Sigmoid colon (tissue), 4 donors: ENCODE measurements around the gene RFPL3.

Experiments used
- POLR2A ChIP-seq, 2 donors: fragments of 450-650 bp; IDR thresholded peaks; one replicate each; pipeline ENCODE4 v1.6.1; 2016; ENCODE audit warnings: antibody characterized with exemption in 2 of 2, mild to moderate bottlenecking in 2 of 2, moderate library complexity in 2 of 2
- POLR2AphosphoS5 ChIP-seq, 4 donors: sonication (generic); formaldehyde crosslinking; IDR thresholded peaks; one replicate each; pipeline ENCODE4 v1.6.1; 2017; ENCODE audit warnings: antibody characterized with exemption in 4 of 4
- TF ChIP-seq, protein P1 (sequence below), 4 experiments: fragments of 450-650 bp in 3 of 4; fragments of 200-600 bp in 1 of 4; IDR thresholded peaks; one replicate each; pipeline ENCODE4 v1.5.1; 2016 to 2019; ENCODE audit warnings: antibody characterized with exemption in 4 of 4, mild to moderate bottlenecking in 3 of 4, moderate library complexity in 2 of 4

- TF ChIP-seq POLR2A (IDR thresholded peaks at IDR 0.05) (no peak), POLR2AphosphoS5 (IDR thresholded peaks at IDR 0.05) (no peak)
- TF ChIP-seq, protein P1, sequence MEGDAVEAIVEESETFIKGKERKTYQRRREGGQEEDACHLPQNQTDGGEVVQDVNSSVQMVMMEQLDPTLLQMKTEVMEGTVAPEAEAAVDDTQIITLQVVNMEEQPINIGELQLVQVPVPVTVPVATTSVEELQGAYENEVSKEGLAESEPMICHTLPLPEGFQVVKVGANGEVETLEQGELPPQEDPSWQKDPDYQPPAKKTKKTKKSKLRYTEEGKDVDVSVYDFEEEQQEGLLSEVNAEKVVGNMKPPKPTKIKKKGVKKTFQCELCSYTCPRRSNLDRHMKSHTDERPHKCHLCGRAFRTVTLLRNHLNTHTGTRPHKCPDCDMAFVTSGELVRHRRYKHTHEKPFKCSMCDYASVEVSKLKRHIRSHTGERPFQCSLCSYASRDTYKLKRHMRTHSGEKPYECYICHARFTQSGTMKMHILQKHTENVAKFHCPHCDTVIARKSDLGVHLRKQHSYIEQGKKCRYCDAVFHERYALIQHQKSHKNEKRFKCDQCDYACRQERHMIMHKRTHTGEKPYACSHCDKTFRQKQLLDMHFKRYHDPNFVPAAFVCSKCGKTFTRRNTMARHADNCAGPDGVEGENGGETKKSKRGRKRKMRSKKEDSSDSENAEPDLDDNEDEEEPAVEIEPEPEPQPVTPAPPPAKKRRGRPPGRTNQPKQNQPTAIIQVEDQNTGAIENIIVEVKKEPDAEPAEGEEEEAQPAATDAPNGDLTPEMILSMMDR (IDR thresholded peaks at IDR 0.05) = no peak
Observed at GRCh38 chr22:32313532-32313931, 44.1 kb upstream of the RFPL3 start.
